HEK293 (cell line): ENCODE measurements around the gene AGXT.

Source experiments
- AEBP2 ChIP-seq: fragments of 450-650 bp; formaldehyde crosslinking; IDR thresholded peaks from 2 replicates; pipeline ENCODE4 v1.5.1; 2016; ENCODE audit warnings: missing biosample characterization, missing genetic modification characterization, borderline replicate concordance
- EGR2 ChIP-seq: fragments of 450-650 bp; formaldehyde crosslinking; IDR thresholded peaks from 2 replicates; pipeline ENCODE4 v1.5.1; 2016; ENCODE audit warnings: low read depth, missing biosample characterization, missing genetic modification characterization
- ELK4 ChIP-seq: IDR thresholded peaks from 2 replicates; pipeline ENCODE4 v1.6.1; 2011; ENCODE audit warnings: mild to moderate bottlenecking, low read depth, low read length, borderline replicate concordance
- GLI4 ChIP-seq: fragments of 450-650 bp; formaldehyde crosslinking; IDR thresholded peaks from 2 replicates; pipeline ENCODE4 v1.5.1; 2016; ENCODE audit warnings: missing biosample characterization, missing genetic modification characterization
- HIC1 ChIP-seq: fragments of 450-650 bp; formaldehyde crosslinking; IDR thresholded peaks from 2 replicates; pipeline ENCODE4 v1.5.1; 2016; ENCODE audit warnings: missing biosample characterization, missing genetic modification characterization
- MZF1 ChIP-seq: fragments of 450-650 bp; formaldehyde crosslinking; IDR thresholded peaks from 2 replicates; pipeline ENCODE4 v1.5.1; 2017; ENCODE audit warnings: missing biosample characterization, missing genetic modification characterization, borderline replicate concordance
- RBAK ChIP-seq: fragments of 450-650 bp; formaldehyde crosslinking; IDR thresholded peaks from 2 replicates; pipeline ENCODE4 v1.5.1; 2016; ENCODE audit warnings: missing biosample characterization, missing genetic modification characterization
- SP7 ChIP-seq: fragments of 450-650 bp; formaldehyde crosslinking; IDR thresholded peaks from 2 replicates; pipeline ENCODE4 v1.5.1; 2016; ENCODE audit warnings: missing biosample characterization, missing genetic modification characterization
- ZBTB48 ChIP-seq: fragments of 450-650 bp; formaldehyde crosslinking; IDR thresholded peaks from 2 replicates; pipeline ENCODE4 v1.5.1; 2016; ENCODE audit warnings: missing biosample characterization, missing genetic modification characterization
- ZEB2 ChIP-seq: fragments of 450-650 bp; formaldehyde crosslinking; IDR thresholded peaks from 2 replicates; pipeline ENCODE4 v1.5.1; 2016; ENCODE audit warnings: missing biosample characterization, missing genetic modification characterization
- ZNF174 ChIP-seq: fragments of 450-650 bp; formaldehyde crosslinking; IDR thresholded peaks from 2 replicates; pipeline ENCODE4 v1.5.0; 2017; ENCODE audit warnings: missing biosample characterization, mild to moderate bottlenecking, missing genetic modification characterization
- ZNF274 ChIP-seq, 2 experiments: fragments of 200-500 bp in 1 of 2; fragments of 450-650 bp in 1 of 2; sonication (Bioruptor generic) in 1 of 2; formaldehyde crosslinking in 1 of 2; IDR thresholded peaks; 2 replicates each; pipeline versions ENCODE4 v1.5.1 to v1.6.1; 2014 to 2016; ENCODE audit warnings: borderline replicate concordance in 1 of 2, inconsistent platforms in 1 of 2, low read length in 1 of 2, missing biosample characterization in 1 of 2, missing genetic modification characterization in 1 of 2
- ZNF292 ChIP-seq: fragments of 450-650 bp; formaldehyde crosslinking; IDR thresholded peaks from 2 replicates; pipeline ENCODE4 v1.5.1; 2016; ENCODE audit warnings: low read depth, missing biosample characterization, missing genetic modification characterization, borderline replicate concordance
- ZNF449 ChIP-seq: fragments of 450-650 bp; formaldehyde crosslinking; IDR thresholded peaks from 2 replicates; pipeline ENCODE4 v1.5.1; 2017; ENCODE audit warnings: missing biosample characterization, mild to moderate bottlenecking, missing genetic modification characterization, moderate library complexity
- ZNF473 ChIP-seq: fragments of 450-650 bp; formaldehyde crosslinking; IDR thresholded peaks from 2 replicates; pipeline ENCODE4 v1.5.1; 2017; ENCODE audit warnings: missing biosample characterization, missing genetic modification characterization
- ZNF488 ChIP-seq: fragments of 450-650 bp; formaldehyde crosslinking; IDR thresholded peaks from 2 replicates; pipeline ENCODE4 v1.5.1; 2016; ENCODE audit warnings: missing biosample characterization, missing genetic modification characterization
- ZNF513 ChIP-seq: fragments of 450-650 bp; IDR thresholded peaks from 2 replicates; pipeline ENCODE4 v1.5.1; 2018; ENCODE audit warnings: missing biosample characterization, missing genetic modification characterization
- ZNF610 ChIP-seq: fragments of 450-650 bp; formaldehyde crosslinking; IDR thresholded peaks from 2 replicates; pipeline ENCODE4 v1.5.1; 2016; ENCODE audit warnings: missing biosample characterization, missing genetic modification characterization, borderline replicate concordance
- ZNF621 ChIP-seq: fragments of 450-650 bp; formaldehyde crosslinking; IDR thresholded peaks from 2 replicates; pipeline ENCODE4 v1.5.1; 2017; ENCODE audit warnings: missing biosample characterization, missing genetic modification characterization
- ZNF670 ChIP-seq: fragments of 450-650 bp; formaldehyde crosslinking; IDR thresholded peaks from 2 replicates; pipeline ENCODE4 v1.5.1; 2016; ENCODE audit warnings: missing biosample characterization, missing genetic modification characterization, low read depth
- ZNF704 ChIP-seq: fragments of 450-650 bp; formaldehyde crosslinking; IDR thresholded peaks from 2 replicates; pipeline ENCODE4 v1.5.1; 2016; ENCODE audit warnings: missing biosample characterization, missing genetic modification characterization
- ZNF830 ChIP-seq: fragments of 450-650 bp; IDR thresholded peaks from 2 replicates; pipeline ENCODE4 v1.5.0; 2018; ENCODE audit warnings: missing biosample characterization, missing genetic modification characterization, low read depth, mild to moderate bottlenecking, moderate library complexity
- ZSCAN16 ChIP-seq: fragments of 450-650 bp; formaldehyde crosslinking; IDR thresholded peaks from 2 replicates; pipeline ENCODE4 v1.5.1; 2016; ENCODE audit warnings: missing biosample characterization, missing genetic modification characterization
- ZSCAN4 ChIP-seq: fragments of 450-650 bp; formaldehyde crosslinking; IDR thresholded peaks from 2 replicates; pipeline ENCODE4 v1.5.1; 2017; ENCODE audit warnings: missing biosample characterization, missing genetic modification characterization

The AGXT gene

GRCh38 chr2:240820607-240821428, 47.8 kb upstream of the AGXT start (continued):
- TF ChIP-seq HIC1 (tag by site-specific recombination) (peak; percentile 90), RBAK (tag by site-specific recombination) (no peak), ZEB2 (no peak), ZNF449 (tag by site-specific recombination) (no peak), ZNF488 (no peak), ZNF621 (tag by site-specific recombination) (no peak), ZNF513 (no peak), MZF1 (no peak), EGR2 (tag by site-specific recombination) (peak; percentile 64), ZNF704 (tag by site-specific recombination) (no peak), ELK4 (no peak), ZNF174 (tag by site-specific recombination) (no peak), ZNF473 (no peak), AEBP2 (tag by site-specific recombination) (no peak), SP7 (tag by site-specific recombination) (no peak; the same call in 1 of the 2 replicates), ZNF830 (tag by site-specific recombination) (no peak), ZNF610 (tag by site-specific recombination) (no peak), ZNF670 (tag by site-specific recombination) (no peak), ZSCAN16 (tag by site-specific recombination) (no peak), ZSCAN4 (tag by site-specific recombination) (no peak), GLI4 (tag by site-specific recombination) (no peak), ZBTB48 (tag by site-specific recombination) (peak; percentile 84), ZNF274 (IDR thresholded peaks at IDR 0.05; ENCODE audit: low read length) (no peak), ZNF274 (tag by site-specific recombination; IDR thresholded peaks at IDR 0.05; ENCODE audit: borderline replicate concordance) (no peak), ZNF292 (tag by site-specific recombination) (no peak)
